Measurements from ENCODE around the gene COX7B2. TPM values are rescaled to one million over a fixed set of nuclear protein-coding genes. Genes with fewer than 3 reads are reported as not detected.

The COX7B2 gene
- total and polyA plus RNA-seq, 2 of the 13 experiments (the other 11 are each of a cell fraction or from before 2014, with no cell fraction given): not detected

- TF ChIP-seq SMAD1 (CRISPR knock-in tag; IDR thresholded peaks at IDR 0.05; ENCODE audit: borderline replicate concordance, low read depth) (no peak), TBL1XR1 (IDR thresholded peaks at IDR 0.05; ENCODE audit: borderline replicate concordance, low read length, partially characterized antibody) (no peak)
Observed at GRCh38 chr4:46698891-46699290, 210.2 kb downstream of the COX7B2 start (continued).

Other genes with a start within 250 kb of the COX7B2 start
- not detected in 2 replicates for gene GABRA4, start 84.3 kb upstream of the COX7B2 start, total RNA-seq (2016; rRNA removed; fragmentation: Illumina TruSeq; extraction: Trizol)
- not detected in 2 replicates for gene GABRA4, start 84.3 kb upstream of the COX7B2 start, polyA plus RNA-seq (2011; rRNA removed)
- not detected in 2 replicates for gene GABRB1, start 122.3 kb upstream of the COX7B2 start, total RNA-seq (2016; rRNA removed; fragmentation: Illumina TruSeq; extraction: Trizol)
- gene GABRB1, start 122.3 kb upstream of the COX7B2 start, polyA plus RNA-seq (2011; rRNA removed): not detected in 2 replicates

Measured in HepG2 (cell line).